DMS53 treated with DMSO at 0.1 percent for 48 hours (cell line): ENCODE data around the gene PRSS22.

Experiments
- DNase-seq: peaks from one replicate; lab custom pipeline; 2025; ENCODE audit not compliant: unreplicated experiment; lab: John Stamatoyannopoulos, UW

PRSS22 gene

GRCh38 chr16:2829501-2830354 is 28.2 kb downstream of the PRSS22 start, which contains the start of gene ZG16B:
Gene ZG16B, plus strand, starts transcription at chr16:2830303. Its CDS starts 139 bp downstream, at chr16:2830442.
- peak; percentile 48 for DNase-seq

GRCh38 chr16:2828876-2829430 is 29.0 kb downstream of the PRSS22 start:
- DNase-seq = no peak

- no peak for DNase-seq
These were observed 29.5 kb downstream of the PRSS22 start for GRCh38 chr16:2828521-2828840.

- DNase-seq = no peak
These were observed 30.0 kb downstream of the PRSS22 start for GRCh38 chr16:2827831-2828520.

GRCh38 chr16:2827374-2827791 is 30.6 kb downstream of the PRSS22 start:
- no peak for DNase-seq

GRCh38 chr16:2826591-2827373 is 31.2 kb downstream of the PRSS22 start:
- no peak for DNase-seq

- no peak for DNase-seq
These were observed 32.1 kb downstream of the PRSS22 start for GRCh38 chr16:2825906-2826305.

GRCh38 chr16:2825049-2825742 is 32.8 kb downstream of the PRSS22 start:
- no peak for DNase-seq

- no peak for DNase-seq
These were observed 33.3 kb downstream of the PRSS22 start for GRCh38 chr16:2824626-2825025.

GRCh38 chr16:2822496-2822895 is 35.5 kb downstream of the PRSS22 start:
- DNase-seq = no peak

- no peak for DNase-seq
These were observed 35.8 kb downstream of the PRSS22 start for GRCh38 chr16:2822158-2822495.

- DNase-seq = no peak
These were observed 36.3 kb downstream of the PRSS22 start for GRCh38 chr16:2821487-2822157.

GRCh38 chr16:2820836-2821486 is 37.0 kb downstream of the PRSS22 start:
- no peak for DNase-seq

GRCh38 chr16:2819939-2820835 is 37.8 kb downstream of the PRSS22 start:
- DNase-seq = no peak

- no peak for DNase-seq
These were observed 38.6 kb downstream of the PRSS22 start for GRCh38 chr16:2819179-2819938.

GRCh38 chr16:2818272-2818876 is 39.6 kb downstream of the PRSS22 start:
- no peak for DNase-seq
